SK-N-SH (cell line): Measurements from ENCODE around the gene DGLUCY.

Experiments
- EZH2phosphoT487 ChIP-seq: fragments of 200-600 bp; sonication (generic); IDR thresholded peaks from 2 replicates; pipeline ENCODE4 v1.6.1; 2017; ENCODE audit warnings: low read depth, mixed run types, mild to moderate bottlenecking, antibody characterized with exemption, moderate library complexity, borderline replicate concordance
- FOSL2 ChIP-seq: IDR thresholded peaks from 2 replicates; pipeline ENCODE4 v1.4.0; 2012; ENCODE audit warnings: low read depth, mild to moderate bottlenecking, moderate library complexity, borderline replicate concordance
- GABPA ChIP-seq: IDR thresholded peaks from 2 replicates; pipeline ENCODE4 v1.4.0; 2012; ENCODE audit warnings: low read depth, mild to moderate bottlenecking
- MAX ChIP-seq: IDR thresholded peaks from 2 replicates; pipeline ENCODE4 v1.4.0; 2012; ENCODE audit warnings: low read depth
- MXI1 ChIP-seq: IDR thresholded peaks from 2 replicates; pipeline ENCODE4 v1.6.1; 2012; ENCODE audit warnings: mild to moderate bottlenecking, low read depth, low read length, improper control_type of control experiment
- PBX3 ChIP-seq: IDR thresholded peaks from 2 replicates; pipeline ENCODE4; 2012
- RAD21 ChIP-seq: IDR thresholded peaks from 2 replicates; pipeline ENCODE4 v1.6.1; 2012; ENCODE audit warnings: mild to moderate bottlenecking, low read length
- RFX5 ChIP-seq: IDR thresholded peaks from 2 replicates; pipeline ENCODE4 v1.6.1; 2012; ENCODE audit warnings: mild to moderate bottlenecking, improper control_type of control experiment, low read length
- USF2 ChIP-seq: fragments of 150-350 bp; IDR thresholded peaks from 2 replicates; pipeline ENCODE4 v1.6.1; 2017; ENCODE audit warnings: antibody characterized with exemption, low read length, low read depth, borderline replicate concordance
- TF ChIP-seq, protein P1 (sequence below): fragments of 200-600 bp; sonication (generic); IDR thresholded peaks from 2 replicates; pipeline ENCODE4 v1.6.1; 2017; ENCODE audit warnings: antibody characterized with exemption, mild to moderate bottlenecking, moderate library complexity

GRCh38 chr14:91267965-91268437 lies 154.1 kb downstream of the DGLUCY start:
- TF ChIP-seq, protein P1, sequence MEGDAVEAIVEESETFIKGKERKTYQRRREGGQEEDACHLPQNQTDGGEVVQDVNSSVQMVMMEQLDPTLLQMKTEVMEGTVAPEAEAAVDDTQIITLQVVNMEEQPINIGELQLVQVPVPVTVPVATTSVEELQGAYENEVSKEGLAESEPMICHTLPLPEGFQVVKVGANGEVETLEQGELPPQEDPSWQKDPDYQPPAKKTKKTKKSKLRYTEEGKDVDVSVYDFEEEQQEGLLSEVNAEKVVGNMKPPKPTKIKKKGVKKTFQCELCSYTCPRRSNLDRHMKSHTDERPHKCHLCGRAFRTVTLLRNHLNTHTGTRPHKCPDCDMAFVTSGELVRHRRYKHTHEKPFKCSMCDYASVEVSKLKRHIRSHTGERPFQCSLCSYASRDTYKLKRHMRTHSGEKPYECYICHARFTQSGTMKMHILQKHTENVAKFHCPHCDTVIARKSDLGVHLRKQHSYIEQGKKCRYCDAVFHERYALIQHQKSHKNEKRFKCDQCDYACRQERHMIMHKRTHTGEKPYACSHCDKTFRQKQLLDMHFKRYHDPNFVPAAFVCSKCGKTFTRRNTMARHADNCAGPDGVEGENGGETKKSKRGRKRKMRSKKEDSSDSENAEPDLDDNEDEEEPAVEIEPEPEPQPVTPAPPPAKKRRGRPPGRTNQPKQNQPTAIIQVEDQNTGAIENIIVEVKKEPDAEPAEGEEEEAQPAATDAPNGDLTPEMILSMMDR = no peak
- TF ChIP-seq EZH2phosphoT487 (no peak), PBX3 (no peak), FOSL2 (no peak), RFX5 (no peak), GABPA (no peak), USF2 (no peak), MAX (no peak), RAD21 (no peak), MXI1 (no peak)
